ENCODE results near the gene EMP1. TPM values are rescaled to one million over a fixed set of nuclear protein-coding genes. Genes with fewer than 3 reads are reported as not detected.

Gene EMP1
- total and polyA plus RNA-seq, 4 donors, result 67.5 to 348 (median 167) TPM

- DNase-seq (peak in 1 of 3 donors; percentile 24), ATAC-seq (ENCODE audit: insufficient read depth, low FRiP score) (no peak)
- no peak overlapping the region for H3K4me3 ChIP-seq
- H3K27ac ChIP-seq (ENCODE audit: low read depth in 1 of 2, low read length in 1 of 2), result peak overlapping the region in 1 of 2 donors; percentile 49
- H3K9me3 ChIP-seq (ENCODE audit: control insufficient read depth in 4 of 4, insufficient read depth in 3 of 4, low read length in 3 of 4), result no peaks in the 10 kb centered on the region
- H3K36me3 ChIP-seq (ENCODE audit: control insufficient read depth in 4 of 4, insufficient read depth in 4 of 4, low read length in 4 of 4), result peaks cover 7 to 23% (median 19%) of the 10 kb centered on the region in 4 donors
- H3K27me3 ChIP-seq (ENCODE audit: control insufficient read depth in 3 of 3, insufficient read depth in 3 of 3, low read length in 2 of 3), result no peaks in the 10 kb centered on the region
- peaks cover 0 to 40% (median 21%) of the 10 kb centered on the region in 5 donors for H3K4me1 ChIP-seq (ENCODE audit: control insufficient read depth in 5 of 5, insufficient read depth in 5 of 5, low read length in 5 of 5)
- H3K9ac ChIP-seq (ENCODE audit: insufficient read depth in 1 of 2, low read length in 2 of 2), result no peak overlapping the region
- no peak for TF ChIP-seq CTCF (IDR thresholded peaks at IDR 0.05; ENCODE audit: control extremely low read depth, extremely low read depth)
- 69 to 74% methylated on average over 4 of the region's 4 CpGs for WGBS, 2 donors
These were observed 14.0 kb downstream of the EMP1 start for GRCh38 chr12:13210236-13211190.

GRCh38 chr12:13211191-13211858, 14.8 kb downstream of the EMP1 start:
- TF ChIP-seq CTCF (IDR thresholded peaks at IDR 0.05; ENCODE audit: control extremely low read depth, extremely low read depth), result no peak
- Histone ChIP-seq H3K9ac (ENCODE audit: insufficient read depth in 1 of 2, low read length in 2 of 2) (no peak overlapping the region), H3K4me3 (no peak overlapping the region), H3K4me1 (ENCODE audit: control insufficient read depth in 5 of 5, insufficient read depth in 5 of 5, low read length in 5 of 5) (peaks cover 0 to 40% (median 16%) of the 10 kb centered on the region in 5 donors), H3K27ac (ENCODE audit: low read depth in 1 of 2, low read length in 1 of 2) (peak overlapping the region in 1 of 2 donors; percentile 60), H3K36me3 (ENCODE audit: control insufficient read depth in 4 of 4, insufficient read depth in 4 of 4, low read length in 4 of 4) (peaks cover 13 to 26% (median 24%) of the 10 kb centered on the region in 4 donors), H3K27me3 (ENCODE audit: control insufficient read depth in 3 of 3, insufficient read depth in 3 of 3, low read length in 2 of 3) (no peaks in the 10 kb centered on the region), H3K9me3 (ENCODE audit: control insufficient read depth in 4 of 4, insufficient read depth in 3 of 4, low read length in 3 of 4) (no peaks in the 10 kb centered on the region)
- ATAC-seq (ENCODE audit: insufficient read depth, low FRiP score) (no peak), DNase-seq (peak in 1 of 3 donors; percentile 14)
- WGBS, 2 donors, result 61 to 78% methylated on average over 7 of the region's 7 CpGs

- peak; percentile 84 to 93 (median 93) for DNase-seq
- H3K27ac ChIP-seq (ENCODE audit: low read depth in 1 of 2, low read length in 1 of 2), result peak overlapping the region in 1 of 2 donors; percentile 60
- WGBS, 2 donors, result 55 to 63% methylated on average over 8 of the region's 8 CpGs
- peak; percentile 58 for TF ChIP-seq CTCF (IDR thresholded peaks at IDR 0.05; ENCODE audit: control extremely low read depth, extremely low read depth)
- no peak overlapping the region for H3K4me3 ChIP-seq
- H3K4me1 ChIP-seq (ENCODE audit: control insufficient read depth in 5 of 5, insufficient read depth in 5 of 5, low read length in 5 of 5), result peaks cover 0 to 40% (median 15%) of the 10 kb centered on the region in 5 donors
- H3K9me3 ChIP-seq (ENCODE audit: control insufficient read depth in 4 of 4, insufficient read depth in 3 of 4, low read length in 3 of 4), result no peaks in the 10 kb centered on the region
- no peaks in the 10 kb centered on the region for H3K27me3 ChIP-seq (ENCODE audit: control insufficient read depth in 3 of 3, insufficient read depth in 3 of 3, low read length in 2 of 3)
- peak overlapping the region in 1 of 2 donors; percentile 14 for H3K9ac ChIP-seq (ENCODE audit: insufficient read depth in 1 of 2, low read length in 2 of 2)
- no peak for ATAC-seq (ENCODE audit: insufficient read depth, low FRiP score)
- peaks cover 14 to 27% (median 24%) of the 10 kb centered on the region in 4 donors for H3K36me3 ChIP-seq (ENCODE audit: control insufficient read depth in 4 of 4, insufficient read depth in 4 of 4, low read length in 4 of 4)
These were observed 15.5 kb downstream of the EMP1 start for GRCh38 chr12:13211859-13212664.
